ENCODE data around the gene NTHL1.

The NTHL1 gene

DNA sequence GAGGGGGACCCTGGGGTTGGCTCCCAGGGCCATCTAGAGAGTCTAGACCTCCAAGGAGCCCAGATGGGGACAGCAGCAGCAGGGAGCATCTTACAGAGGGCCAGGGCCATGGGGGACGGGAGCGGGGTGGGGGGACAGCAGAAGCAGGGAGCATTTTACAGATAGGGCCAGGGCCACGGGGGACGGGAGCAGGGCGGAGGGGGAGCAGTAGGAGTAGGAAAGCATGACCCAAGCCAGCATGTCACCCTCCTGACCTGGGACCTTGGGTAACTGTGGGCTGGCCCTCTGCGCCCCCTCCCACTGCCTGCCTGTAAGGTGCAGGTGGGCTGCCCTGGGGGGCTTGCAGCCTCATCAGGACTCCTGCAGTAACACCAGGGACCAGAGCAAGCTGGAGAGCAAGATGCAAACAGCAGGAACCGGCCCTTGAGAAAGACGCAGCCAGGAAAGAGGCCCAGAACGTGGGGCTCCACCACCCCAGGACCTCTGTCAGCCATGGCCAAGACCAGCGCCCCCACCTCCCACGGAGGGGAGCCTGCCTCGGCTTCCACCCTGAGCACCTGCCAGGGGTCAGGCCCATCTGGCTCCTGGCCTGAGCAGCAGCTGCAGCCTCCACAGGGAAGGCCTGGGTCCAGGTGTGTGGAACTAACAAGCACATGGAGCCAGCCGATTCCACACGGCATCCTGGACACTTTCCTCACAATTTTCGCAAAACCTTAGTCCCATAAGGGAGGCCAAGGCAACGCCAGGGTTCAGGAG lies 40.4 kb downstream of the NTHL1 start:
- no peak for FAIRE-seq

DNA sequence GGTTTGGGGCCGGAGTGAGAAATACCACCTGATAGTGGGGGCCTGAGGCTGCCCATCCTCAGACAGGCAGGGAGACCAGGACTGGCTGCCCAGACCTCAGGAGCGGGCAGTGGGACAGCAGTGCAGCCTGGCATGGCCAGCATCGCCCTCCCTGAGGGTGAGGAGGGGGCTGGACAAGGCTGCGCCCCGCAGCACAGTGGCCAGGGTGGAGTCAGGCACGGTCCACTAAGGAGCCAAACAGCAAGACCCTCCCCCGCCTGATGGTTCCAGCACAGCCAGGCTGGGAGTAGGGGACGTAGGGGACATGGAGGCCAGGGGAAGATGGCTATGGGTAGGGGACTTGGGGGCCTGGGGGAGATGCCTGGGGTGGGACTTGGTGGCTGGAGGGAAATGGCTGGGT lies 41.3 kb downstream of the NTHL1 start:
- FAIRE-seq, result no peak

DNA sequence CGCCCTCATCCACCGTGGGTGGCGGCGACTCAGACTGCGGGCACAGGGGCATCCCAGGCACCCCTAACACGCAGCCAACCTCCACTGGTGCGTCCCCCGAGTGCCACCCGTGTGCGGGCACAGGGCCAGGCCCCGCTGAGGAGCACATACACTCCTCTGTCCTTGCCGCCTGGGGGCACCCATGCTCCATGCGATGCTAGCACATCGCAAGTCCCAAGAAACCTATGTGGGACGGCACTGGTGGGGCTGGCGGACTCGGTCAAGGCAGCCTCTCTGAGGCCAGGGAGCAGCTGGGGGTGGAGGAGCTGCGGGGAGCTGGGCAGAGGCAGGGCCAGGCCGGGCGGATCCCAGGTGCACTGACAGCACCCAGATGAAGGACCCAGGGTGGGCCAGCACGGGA lies 42.0 kb downstream of the NTHL1 start:
- no peak for FAIRE-seq

DNA sequence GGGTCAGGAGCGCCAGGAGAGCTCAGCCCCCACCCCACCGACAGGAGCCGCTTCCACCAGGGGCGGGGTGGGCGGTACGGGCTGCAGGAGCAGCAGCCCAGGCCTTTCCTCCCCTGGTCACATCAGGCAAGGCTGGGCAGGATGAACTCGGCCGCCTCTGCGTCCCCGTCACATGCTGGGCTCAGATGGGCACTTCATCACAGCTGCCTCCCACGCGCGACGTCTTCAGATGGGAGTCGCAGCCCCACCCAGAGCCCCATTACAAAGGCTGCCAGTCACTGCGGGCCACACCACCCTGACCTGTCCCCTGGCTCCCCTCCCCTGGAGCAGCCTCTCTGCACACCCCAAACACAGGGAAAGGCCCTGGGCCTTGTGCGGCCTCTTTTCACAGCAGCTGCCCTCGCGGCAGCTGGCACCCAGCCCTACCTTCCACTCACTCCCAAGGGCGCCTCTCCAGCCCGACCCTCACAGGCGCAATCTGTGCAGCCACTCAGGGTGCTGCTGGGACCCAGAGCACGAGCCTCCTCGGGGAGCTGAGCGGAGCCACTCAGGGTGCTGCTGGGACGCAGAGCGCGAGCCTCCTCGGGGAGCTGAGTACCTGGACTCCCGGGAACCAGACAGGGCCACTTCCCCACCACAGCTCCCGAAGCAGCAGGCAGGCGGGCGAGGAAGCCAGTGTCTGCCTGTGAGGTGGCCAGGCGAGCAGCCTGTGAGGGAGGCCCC lies 42.7 kb downstream of the NTHL1 start:
- FAIRE-seq, result no peak

DNA sequence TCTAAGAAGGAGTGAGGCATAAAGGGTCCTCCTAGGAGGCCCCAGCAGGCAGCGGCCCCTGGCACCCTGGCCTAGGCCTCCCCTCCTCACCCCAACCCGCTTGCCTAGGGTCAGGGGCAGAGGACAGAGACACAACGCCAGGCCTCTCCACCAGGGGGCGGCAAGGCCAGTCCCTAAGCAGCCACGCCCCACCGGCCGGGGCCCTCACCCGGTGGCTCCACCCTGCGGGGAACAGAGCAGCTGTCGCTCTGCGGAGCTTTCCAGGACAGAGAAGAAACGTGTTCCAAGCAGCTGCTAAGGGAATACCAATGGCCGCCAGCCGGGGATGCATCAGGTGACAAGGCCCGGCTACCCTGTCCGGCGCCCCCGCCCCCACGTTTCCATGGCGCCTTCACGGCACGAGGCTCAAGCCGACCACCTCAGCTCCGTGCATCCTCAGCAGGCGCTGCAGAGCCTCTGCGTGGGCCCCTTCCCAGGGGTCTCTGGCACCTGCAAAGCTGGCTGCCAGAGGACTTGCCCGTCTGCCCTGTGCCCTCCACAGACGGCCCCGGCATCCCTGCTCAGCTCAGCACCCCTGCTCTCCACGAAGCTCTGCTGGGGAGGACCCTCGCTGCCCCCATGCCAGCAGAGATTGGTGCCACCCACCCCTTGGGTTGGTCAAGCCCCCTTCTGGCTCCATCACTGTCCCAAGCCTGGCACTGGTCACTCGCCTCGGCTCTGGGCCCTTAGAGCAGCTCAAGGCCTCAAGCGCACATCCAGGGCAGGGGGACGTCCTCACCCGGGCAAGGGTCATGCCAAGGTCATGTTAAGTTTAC lies 43.6 kb downstream of the NTHL1 start:
- FAIRE-seq, result no peak

DNA sequence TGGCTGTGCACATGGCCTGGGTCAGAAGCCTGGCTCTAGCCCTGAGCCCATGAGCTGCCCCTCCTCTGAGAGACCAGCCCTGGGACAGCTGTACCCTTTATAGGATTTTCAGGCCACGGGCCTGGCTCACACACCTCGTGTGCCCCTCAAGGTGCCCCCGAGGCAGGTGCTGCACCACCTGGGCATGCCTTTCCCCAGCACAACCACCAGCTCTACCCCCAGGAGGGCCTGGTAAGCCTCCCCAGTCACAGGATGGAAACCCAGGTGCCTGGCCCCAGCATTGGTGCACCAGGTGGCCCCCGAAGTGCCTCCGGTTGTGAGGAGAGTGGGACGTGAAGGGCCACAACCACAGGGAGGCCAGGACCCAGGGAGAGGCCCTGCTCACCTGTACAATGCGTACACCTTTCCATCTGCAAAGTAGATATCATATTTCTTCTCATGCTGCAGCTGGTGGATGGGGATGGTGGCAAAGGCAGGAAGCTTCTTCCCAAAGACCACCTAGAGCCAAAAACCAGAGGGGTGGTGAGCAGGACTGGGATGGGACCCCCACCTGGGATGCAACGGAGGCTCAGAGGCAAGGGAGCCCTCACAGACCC lies 44.3 kb downstream of the NTHL1 start:
- no peak for FAIRE-seq

DNA sequence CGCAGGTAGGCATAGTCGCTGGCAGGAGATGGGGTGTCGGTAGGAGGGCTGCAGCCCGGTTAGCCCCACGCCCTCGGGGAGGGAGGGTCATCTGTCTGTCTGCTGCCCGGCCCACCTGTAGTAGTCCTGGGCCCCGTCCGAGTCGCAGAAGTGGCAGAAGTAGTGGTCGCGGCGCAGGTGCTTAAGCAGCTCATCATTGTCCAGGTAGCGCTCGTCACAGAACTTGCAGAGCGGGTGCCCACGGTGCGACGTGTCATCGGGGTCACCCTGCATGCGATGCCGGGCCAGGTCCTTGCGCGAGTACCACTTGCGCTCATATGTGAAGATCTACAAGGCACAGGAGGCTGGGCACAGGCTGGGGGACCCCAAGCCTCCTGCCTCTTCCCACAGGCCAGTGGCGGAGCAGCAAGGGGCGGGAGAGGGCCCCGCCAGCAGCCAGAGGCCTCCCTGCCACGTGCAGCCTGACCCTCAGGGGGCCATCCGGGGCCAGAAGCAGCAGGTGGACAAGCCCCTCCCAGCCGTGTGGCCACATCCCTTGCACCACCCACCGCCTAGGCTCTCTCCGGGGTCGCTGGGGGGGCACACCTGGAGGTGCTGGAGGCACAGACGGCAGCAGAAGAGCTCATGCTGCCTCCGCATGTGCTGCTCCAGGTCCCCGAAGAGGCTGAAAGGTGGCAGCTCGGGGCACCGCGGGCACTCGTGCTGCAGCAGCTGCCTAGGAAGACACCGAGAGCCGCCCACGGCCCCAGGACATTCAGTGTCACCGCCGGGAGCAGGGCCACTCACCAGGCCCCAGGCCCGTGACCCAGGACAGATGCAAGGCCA lies 45.0 kb downstream of the NTHL1 start:
- no peak for FAIRE-seq

DNA sequence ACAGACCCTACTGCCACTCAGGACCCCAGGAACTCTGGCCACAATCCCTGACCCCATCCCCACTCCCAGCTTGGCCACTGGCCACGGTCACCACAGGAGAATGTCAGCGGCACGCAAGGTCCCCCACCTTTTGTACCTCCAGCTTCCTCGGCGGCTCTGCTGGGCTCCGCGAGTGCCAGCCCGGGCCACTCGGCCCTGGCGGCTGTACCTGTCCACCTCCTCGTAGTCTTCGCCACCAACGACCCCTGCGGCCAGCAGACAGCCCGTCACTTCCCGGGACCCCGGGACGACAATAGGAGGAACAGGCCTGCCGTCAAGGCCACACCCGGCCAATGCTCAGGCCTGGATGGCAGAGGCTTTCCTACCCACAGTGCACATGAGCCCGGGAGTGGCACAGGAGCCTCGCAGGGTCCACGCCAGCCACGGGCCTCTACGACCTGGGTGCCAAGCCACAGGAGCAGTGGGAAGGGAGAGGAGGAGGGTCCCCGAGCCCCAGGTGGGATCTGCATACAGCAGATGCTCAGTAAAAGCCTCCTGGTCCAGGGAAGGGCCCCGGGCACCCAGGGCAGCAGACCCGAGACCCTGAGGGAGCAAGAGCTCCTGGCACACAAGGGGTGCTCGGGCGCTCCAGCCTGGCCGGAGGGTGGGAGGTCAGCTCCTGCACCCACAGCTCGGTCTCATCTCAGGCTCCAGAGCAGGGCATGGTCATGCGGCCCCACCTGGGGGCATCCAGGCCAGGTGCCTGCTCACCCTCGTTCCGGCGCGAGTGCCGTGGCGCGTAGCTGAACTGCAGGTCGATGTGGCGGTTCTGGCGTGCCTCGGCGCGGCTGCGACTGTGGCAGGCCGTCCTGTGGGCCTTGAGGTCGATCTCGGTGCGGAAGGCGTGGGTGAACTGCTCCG lies 45.9 kb downstream of the NTHL1 start:
- no peak for FAIRE-seq

DNA sequence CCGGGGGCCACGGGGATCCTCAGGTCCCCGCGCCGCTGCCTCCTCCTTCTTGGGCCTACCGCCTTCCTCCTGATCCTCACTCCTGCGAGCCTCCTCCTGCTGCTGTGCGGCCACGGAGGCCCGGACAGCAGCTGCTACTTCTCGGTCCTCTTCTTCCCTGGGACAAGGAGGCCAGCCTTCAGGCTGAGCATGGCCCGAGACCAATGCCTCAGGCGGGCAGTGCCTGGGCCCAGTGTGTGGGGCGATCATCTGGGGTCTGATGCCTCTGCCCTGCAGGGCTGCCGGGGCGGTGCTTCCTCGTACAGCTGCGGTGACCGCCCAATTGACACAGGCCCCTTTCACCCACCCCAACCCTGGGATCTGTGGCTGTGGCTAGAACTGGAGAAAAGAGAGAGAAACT lies 46.6 kb downstream of the NTHL1 start:
- FAIRE-seq, result no peak

DNA sequence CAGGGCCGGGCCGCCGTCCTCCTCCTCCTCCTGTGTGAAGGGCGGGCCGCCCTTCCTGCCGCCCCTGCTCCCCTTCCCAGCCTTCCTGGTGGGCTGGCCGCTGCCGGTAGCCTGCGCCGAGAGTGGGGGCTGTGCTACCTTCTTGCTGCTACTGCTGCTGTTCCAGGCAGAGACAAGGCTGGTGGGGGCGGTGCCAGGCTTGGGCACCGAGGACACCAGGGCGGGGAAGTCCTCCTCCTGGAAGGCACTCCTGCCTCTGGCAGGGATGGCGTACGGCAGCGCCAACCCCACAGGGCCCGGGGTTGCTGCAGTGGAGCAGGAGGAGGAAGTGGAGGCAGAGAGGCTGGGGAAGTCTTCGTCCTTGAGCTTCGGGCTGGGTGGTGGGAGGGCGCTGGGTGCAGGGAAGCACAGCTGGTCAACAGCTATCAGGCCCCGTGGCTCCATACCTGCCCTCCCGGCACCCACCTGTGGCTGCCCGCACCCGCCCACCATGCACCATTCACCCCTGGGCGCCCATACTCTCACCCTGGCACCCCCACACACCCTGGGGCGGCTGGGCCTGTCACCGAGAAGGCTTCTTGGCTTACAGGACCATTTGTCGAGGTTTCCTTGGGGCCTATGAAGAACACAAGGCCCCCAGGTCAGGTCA lies 47.6 kb downstream of the NTHL1 start:
- FAIRE-seq, result no peak

DNA sequence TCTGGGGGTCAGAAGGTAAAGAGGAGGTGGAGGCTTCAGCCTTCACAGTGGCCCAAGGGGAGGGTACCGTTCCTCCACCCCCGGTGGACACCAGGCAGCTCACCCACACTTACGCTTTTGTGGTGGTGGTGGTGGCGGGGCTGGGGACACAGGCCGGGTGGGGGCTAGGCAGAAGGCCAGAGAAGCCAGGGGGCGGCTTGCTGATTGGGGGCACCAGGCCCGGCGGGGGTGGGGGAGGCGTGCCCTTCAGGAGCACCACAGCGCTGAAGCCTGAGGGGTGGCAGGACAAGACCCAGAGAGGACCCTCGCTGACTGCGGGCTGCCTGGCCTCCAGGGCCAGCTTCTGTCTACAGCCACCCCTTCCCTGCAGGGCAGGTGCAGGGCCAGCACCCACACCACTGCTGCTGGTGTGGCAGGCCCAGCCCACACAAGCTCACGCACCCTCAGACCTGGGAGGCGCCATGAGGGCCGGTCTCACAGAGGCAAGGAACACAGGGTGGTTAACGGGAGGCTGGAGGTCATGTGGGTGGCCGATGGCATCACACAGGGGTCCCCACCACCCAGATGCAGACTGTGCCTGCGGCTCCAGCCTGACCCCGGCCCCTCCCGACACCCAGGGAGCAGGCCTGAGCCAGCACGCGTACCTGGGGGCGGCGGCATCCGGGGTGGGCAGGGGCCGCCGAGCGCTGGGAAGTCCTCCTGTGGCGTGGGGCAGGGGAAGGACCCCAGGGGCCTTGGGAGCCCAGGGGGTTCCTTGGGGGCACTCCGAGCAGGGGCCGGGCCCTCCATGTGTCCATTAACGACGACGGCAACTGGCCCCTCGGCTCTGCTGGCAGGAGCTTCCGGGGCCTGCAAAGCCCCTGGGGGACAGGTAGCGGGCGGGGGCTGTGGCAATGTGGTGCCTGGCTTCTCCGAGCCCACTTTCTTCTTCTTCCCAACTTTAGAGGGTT lies 48.5 kb downstream of the NTHL1 start:
- FAIRE-seq, result no peak

DNA sequence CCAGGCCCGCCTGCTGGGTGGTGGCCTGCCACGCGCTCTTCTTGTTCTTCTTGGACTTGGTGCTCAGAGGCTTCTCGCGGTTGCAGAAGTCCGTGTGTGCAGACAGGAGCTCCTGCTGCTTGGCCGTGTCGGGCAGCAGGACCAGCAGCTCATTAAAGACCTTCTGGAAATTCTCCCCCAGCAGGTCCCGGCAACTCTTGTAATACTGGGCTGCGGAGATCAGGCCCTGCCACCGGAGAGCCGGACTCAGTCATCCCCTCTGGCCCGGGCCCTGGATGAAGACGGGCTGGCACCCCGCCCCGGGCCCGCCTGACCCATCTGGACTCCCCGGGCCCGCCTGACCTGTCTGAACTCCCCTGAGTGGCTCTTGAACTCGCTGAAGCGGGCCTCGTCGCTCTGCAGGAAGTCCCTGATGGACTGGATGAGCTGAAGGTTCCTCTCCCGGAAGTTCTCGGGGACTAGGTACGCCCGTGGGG lies 49.2 kb downstream of the NTHL1 start:
- no peak for FAIRE-seq

DNA sequence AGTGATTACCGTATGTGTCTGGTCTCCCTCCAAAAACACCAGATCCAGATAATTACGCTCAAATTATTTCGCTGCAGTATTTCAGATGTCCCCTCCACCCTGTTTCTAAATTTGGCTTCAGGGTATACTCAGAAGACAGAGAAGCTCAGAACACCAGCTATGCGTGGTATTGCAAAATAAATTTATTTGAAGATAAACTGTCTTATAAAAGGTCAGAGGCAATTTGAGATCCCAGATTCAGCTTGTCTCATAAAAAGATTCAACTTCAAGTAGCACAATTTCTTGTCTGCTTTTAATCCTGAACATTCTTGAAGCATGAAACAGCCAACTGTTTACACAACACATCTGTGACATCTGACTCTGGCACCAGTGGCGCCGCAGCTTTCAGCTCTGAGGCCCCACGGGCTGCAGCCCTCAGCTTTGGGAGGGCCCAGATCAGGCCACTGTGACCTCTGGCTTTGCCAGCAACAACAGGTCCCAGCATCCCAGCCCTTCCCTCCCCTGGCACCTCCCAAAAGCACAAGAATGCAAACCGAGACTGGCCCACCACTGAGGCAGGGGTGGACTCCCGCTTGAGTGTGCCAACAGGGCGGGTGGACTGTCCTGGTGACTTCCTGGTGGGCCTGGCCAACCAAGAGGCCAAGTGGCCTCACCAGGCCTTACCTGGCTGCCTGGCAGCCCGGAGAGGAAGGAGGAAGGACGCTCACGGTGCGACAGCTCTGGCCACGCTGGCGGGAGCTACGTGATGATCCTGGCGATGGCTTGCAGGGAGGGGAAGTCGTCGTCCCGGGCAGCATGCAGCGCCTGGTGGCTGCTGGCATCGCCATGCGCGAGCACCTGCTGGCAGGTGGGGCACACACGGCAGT lies 49.9 kb downstream of the NTHL1 start:
- no peak for FAIRE-seq

DNA sequence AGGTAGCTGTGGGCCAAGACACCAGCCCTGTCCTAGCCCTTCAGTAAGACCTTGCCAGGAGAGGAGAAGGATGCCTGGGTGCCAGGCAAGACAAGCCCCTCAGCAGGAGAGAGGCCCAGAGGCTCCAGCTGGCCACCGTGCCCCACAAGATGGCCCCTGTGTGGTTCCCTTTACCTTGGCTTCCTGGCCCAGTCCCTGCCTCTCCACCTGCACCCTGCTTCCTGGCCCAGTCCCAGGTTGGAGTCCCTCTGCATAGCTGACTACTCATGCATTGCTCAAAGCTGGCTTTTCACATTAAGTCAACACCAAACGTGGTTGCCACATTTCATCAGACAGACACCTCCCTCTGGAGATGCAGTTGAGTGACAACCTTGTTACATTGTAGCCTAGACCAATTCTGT lies 53.9 kb downstream of the NTHL1 start:
- FAIRE-seq, result no peak

DNA sequence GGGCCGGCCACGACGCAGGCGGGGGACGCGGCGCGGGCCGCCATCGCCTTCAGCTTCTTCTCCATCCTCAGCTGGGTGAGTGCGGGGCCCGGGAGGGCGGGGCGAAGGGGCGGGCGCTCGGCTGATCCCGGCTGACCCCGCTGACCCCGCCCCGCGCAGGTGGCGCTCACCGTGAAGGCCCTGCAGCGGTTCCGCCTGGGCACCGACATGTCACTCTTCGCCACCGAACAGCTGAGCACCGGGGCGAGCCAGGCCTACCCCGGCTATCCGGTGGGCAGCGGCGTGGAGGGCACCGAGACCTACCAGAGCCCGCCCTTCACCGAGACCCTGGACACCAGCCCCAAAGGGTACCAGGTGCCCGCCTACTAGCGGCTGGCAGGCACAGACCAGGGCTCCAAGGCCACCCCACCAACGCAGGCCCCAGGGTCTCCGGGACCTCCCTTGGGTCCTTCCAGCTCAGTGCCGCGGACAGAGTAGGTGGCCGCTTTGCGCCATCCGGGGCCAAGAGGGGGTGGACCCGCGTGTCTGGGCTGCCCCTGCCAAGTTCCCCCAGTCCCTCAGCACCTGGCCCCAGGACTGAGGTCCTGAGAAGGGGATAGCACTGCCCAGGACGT lies 54.8 kb downstream of the NTHL1 start:
- FAIRE-seq, result no peak

DNA sequence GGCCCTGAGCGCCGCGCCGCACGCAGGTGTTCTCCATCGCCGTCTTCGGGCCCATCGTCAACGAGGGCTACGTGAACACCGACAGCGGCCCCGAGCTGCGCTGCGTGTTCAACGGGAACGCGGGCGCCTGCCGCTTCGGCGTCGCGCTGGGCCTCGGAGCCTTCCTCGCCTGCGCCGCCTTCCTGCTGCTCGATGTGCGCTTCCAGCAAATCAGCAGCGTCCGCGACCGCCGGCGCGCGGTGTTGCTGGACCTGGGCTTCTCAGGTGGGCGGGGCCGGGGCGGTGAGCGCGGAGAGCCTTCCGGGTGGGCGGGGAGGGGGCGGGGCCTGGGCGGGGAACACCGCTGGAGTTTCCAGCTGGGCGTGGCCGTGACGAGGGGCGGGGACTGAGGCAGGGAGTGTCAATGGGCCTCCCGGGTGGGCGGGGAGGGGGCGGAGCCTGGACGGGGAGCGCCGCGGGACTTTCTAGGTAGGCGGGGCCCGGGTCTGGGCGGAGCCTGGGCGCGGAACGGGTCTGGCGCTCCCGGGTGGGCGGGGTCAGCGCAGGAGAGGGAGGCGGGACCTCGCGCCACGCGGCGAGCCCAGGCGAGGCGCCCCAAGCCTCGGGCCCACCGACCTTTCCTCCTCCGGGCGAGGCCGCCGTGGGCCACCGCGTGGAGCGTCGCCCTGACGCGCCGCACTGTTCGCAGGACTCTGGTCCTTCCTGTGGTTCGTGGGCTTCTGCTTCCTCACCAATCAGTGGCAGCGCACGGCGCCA lies 55.5 kb downstream of the NTHL1 start:
- FAIRE-seq, result no peak

DNA sequence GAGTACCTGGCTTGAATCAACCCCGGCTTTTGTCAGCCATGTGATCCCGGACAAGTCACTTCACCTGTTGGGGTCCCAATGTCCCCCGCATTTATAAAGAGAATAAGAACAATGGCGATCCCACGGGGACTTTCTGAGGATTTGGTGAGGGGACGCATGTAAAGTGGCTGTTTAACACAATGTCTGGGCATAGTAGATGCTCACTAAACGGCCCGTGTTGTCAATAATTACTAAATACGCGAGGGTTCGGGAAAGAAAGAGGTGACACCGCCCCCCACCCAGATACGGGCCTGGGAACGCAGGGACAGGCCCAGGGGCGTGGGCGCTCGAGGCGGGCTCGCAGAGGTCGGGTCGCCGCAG lies 56.1 kb downstream of the NTHL1 start:
- no peak for FAIRE-seq
